ENCODE results near the gene TMCC1.
"Not testable (repeated sequence)": the region's sequence is repeated elsewhere in the genome, so short reads cannot be mapped to it uniquely, and the experiment has no call there.

Gene TMCC1

GRCh38 chr3:129918461-129918860 is 24.9 kb upstream of the TMCC1 start:
- no peaks in the 10 kb centered on the region for H3K36me3 ChIP-seq (ENCODE audit: insufficient read depth, low read length)
- H3K4me1 ChIP-seq (ENCODE audit: insufficient read depth, low read length) = no peaks in the 10 kb centered on the region
- no peak overlapping the region for H2AFZ ChIP-seq (ENCODE audit: low read depth, low read length)
- H3K4me3 ChIP-seq (ENCODE audit: low read length) = no peak overlapping the region
- peaks cover 20% of the 10 kb centered on the region for H3K9me3 ChIP-seq (ENCODE audit: low read length)
- H3K27me3 ChIP-seq (ENCODE audit: insufficient read depth, low read length) = no peaks in the 10 kb centered on the region

- no peaks in the 10 kb centered on the region for H3K4me1 ChIP-seq (ENCODE audit: insufficient read depth, low read length)
- no peak overlapping the region for H2AFZ ChIP-seq (ENCODE audit: low read depth, low read length)
Measured at GRCh38 chr3:129917423-129918007, 24.0 kb upstream of the TMCC1 start.

GRCh38 chr3:129913618-129914017 is 20.1 kb upstream of the TMCC1 start:
- H3K4me3 ChIP-seq (ENCODE audit: low read length) = no peak overlapping the region
- H2AFZ ChIP-seq (ENCODE audit: low read depth, low read length) = no peak overlapping the region
- no peaks in the 10 kb centered on the region for H3K4me1 ChIP-seq (ENCODE audit: insufficient read depth, low read length)
- no peaks in the 10 kb centered on the region for H3K36me3 ChIP-seq (ENCODE audit: insufficient read depth, low read length)
- H3K27me3 ChIP-seq (ENCODE audit: insufficient read depth, low read length) = no peaks in the 10 kb centered on the region
- peaks cover 20% of the 10 kb centered on the region for H3K9me3 ChIP-seq (ENCODE audit: low read length)

More at GRCh38 chr3:129917423-129918007, 24.0 kb upstream of the TMCC1 start:
- H3K27me3 ChIP-seq (ENCODE audit: insufficient read depth, low read length) = no peaks in the 10 kb centered on the region
- no peaks in the 10 kb centered on the region for H3K36me3 ChIP-seq (ENCODE audit: insufficient read depth, low read length)
- H3K4me3 ChIP-seq (ENCODE audit: low read length) = no peak overlapping the region
- H3K9me3 ChIP-seq (ENCODE audit: low read length) = peaks cover 20% of the 10 kb centered on the region

GRCh38 chr3:129911261-129911861 is 17.9 kb upstream of the TMCC1 start:
- no peak overlapping the region for H3K4me3 ChIP-seq (ENCODE audit: low read length)
- H3K4me1 ChIP-seq (ENCODE audit: insufficient read depth, low read length) = no peaks in the 10 kb centered on the region
- no peaks in the 10 kb centered on the region for H3K36me3 ChIP-seq (ENCODE audit: insufficient read depth, low read length)
- peaks cover 13% of the 10 kb centered on the region for H3K9me3 ChIP-seq (ENCODE audit: low read length)
- H3K27me3 ChIP-seq (ENCODE audit: insufficient read depth, low read length) = no peaks in the 10 kb centered on the region
- no peak overlapping the region for H2AFZ ChIP-seq (ENCODE audit: low read depth, low read length)

GRCh38 chr3:129909235-129909634 is 15.7 kb upstream of the TMCC1 start:
- not testable (repeated sequence) for H3K27me3 ChIP-seq (ENCODE audit: insufficient read depth, low read length); H3K4me3 ChIP-seq (ENCODE audit: low read length); H2AFZ ChIP-seq (ENCODE audit: low read depth, low read length); H3K4me1 ChIP-seq (ENCODE audit: insufficient read depth, low read length); H3K36me3 ChIP-seq (ENCODE audit: insufficient read depth, low read length)
- H3K9me3 ChIP-seq (ENCODE audit: low read length) = peaks cover 12% of the 10 kb centered on the region

GRCh38 chr3:129908417-129908816 is 14.9 kb upstream of the TMCC1 start:
- H3K4me3 ChIP-seq (ENCODE audit: low read length) = no peak overlapping the region
- H3K36me3 ChIP-seq (ENCODE audit: insufficient read depth, low read length) = peaks cover 10% of the 10 kb centered on the region
- no peak overlapping the region for H2AFZ ChIP-seq (ENCODE audit: low read depth, low read length)
- no peaks in the 10 kb centered on the region for H3K4me1 ChIP-seq (ENCODE audit: insufficient read depth, low read length)
- no peaks in the 10 kb centered on the region for H3K27me3 ChIP-seq (ENCODE audit: insufficient read depth, low read length)
- peaks cover 12% of the 10 kb centered on the region for H3K9me3 ChIP-seq (ENCODE audit: low read length)

GRCh38 chr3:129901272-129901671 is 7.8 kb upstream of the TMCC1 start:
- H3K36me3 ChIP-seq (ENCODE audit: insufficient read depth, low read length) = peaks cover 13% of the 10 kb centered on the region
- not testable (repeated sequence) for H3K27me3 ChIP-seq (ENCODE audit: insufficient read depth, low read length); H3K9me3 ChIP-seq (ENCODE audit: low read length); H2AFZ ChIP-seq (ENCODE audit: low read depth, low read length); H3K4me3 ChIP-seq (ENCODE audit: low read length); H3K4me1 ChIP-seq (ENCODE audit: insufficient read depth, low read length)

GRCh38 chr3:129897026-129897425 is 3.5 kb upstream of the TMCC1 start:
- Histone ChIP-seq H3K4me3 (ENCODE audit: low read length) (no peak overlapping the region), H3K36me3 (ENCODE audit: insufficient read depth, low read length) (peaks cover 2% of the 10 kb centered on the region), H3K9me3 (ENCODE audit: low read length) (peaks cover 3% of the 10 kb centered on the region), H3K4me1 (ENCODE audit: insufficient read depth, low read length) (peaks cover 11% of the 10 kb centered on the region), H2AFZ (ENCODE audit: low read depth, low read length) (no peak overlapping the region), H3K27me3 (ENCODE audit: insufficient read depth, low read length) (no peaks in the 10 kb centered on the region)

GRCh38 chr3:129892857-129893580 is 492 bp downstream of the TMCC1 start:
- Histone ChIP-seq H2AFZ (ENCODE audit: low read depth, low read length) (peak overlapping the region; percentile 31), H3K27me3 (ENCODE audit: insufficient read depth, low read length) (no peaks in the 10 kb centered on the region), H3K36me3 (ENCODE audit: insufficient read depth, low read length) (peaks cover 9% of the 10 kb centered on the region), H3K9me3 (ENCODE audit: low read length) (no peaks in the 10 kb centered on the region), H3K4me3 (ENCODE audit: low read length) (peak overlapping the region; percentile 76), H3K4me1 (ENCODE audit: insufficient read depth, low read length) (peaks cover 31% of the 10 kb centered on the region)

- H3K9me3 ChIP-seq (ENCODE audit: low read length) = no peaks in the 10 kb centered on the region
- H2AFZ ChIP-seq (ENCODE audit: low read depth, low read length) = peak overlapping the region; percentile 31
- H3K27me3 ChIP-seq (ENCODE audit: insufficient read depth, low read length) = no peaks in the 10 kb centered on the region
- H3K36me3 ChIP-seq (ENCODE audit: insufficient read depth, low read length) = peaks cover 12% of the 10 kb centered on the region
- peak overlapping the region; percentile 76 for H3K4me3 ChIP-seq (ENCODE audit: low read length)
- peaks cover 31% of the 10 kb centered on the region for H3K4me1 ChIP-seq (ENCODE audit: insufficient read depth, low read length)
Measured at GRCh38 chr3:129892486-129892856, 1.0 kb downstream of the TMCC1 start.

- H3K4me1 ChIP-seq (ENCODE audit: insufficient read depth, low read length) = peaks cover 31% of the 10 kb centered on the region
- H2AFZ ChIP-seq (ENCODE audit: low read depth, low read length) = no peak overlapping the region
- H3K9me3 ChIP-seq (ENCODE audit: low read length) = no peaks in the 10 kb centered on the region
- H3K36me3 ChIP-seq (ENCODE audit: insufficient read depth, low read length) = peaks cover 15% of the 10 kb centered on the region
- no peak overlapping the region for H3K4me3 ChIP-seq (ENCODE audit: low read length)
- H3K27me3 ChIP-seq (ENCODE audit: insufficient read depth, low read length) = no peaks in the 10 kb centered on the region
Measured at GRCh38 chr3:129890891-129891290, 2.6 kb downstream of the TMCC1 start.

- H3K4me1 ChIP-seq (ENCODE audit: insufficient read depth, low read length) = peaks cover 31% of the 10 kb centered on the region
- peaks cover 15% of the 10 kb centered on the region for H3K36me3 ChIP-seq (ENCODE audit: insufficient read depth, low read length)
- H3K27me3 ChIP-seq (ENCODE audit: insufficient read depth, low read length) = no peaks in the 10 kb centered on the region
- no peaks in the 10 kb centered on the region for H3K9me3 ChIP-seq (ENCODE audit: low read length)
- no peak overlapping the region for H3K4me3 ChIP-seq (ENCODE audit: low read length)
- no peak overlapping the region for H2AFZ ChIP-seq (ENCODE audit: low read depth, low read length)
Measured at GRCh38 chr3:129890125-129890524, 3.4 kb downstream of the TMCC1 start.

- H3K9me3 ChIP-seq (ENCODE audit: low read length) = no peaks in the 10 kb centered on the region
- no peak overlapping the region for H2AFZ ChIP-seq (ENCODE audit: low read depth, low read length)
- H3K36me3 ChIP-seq (ENCODE audit: insufficient read depth, low read length) = peaks cover 15% of the 10 kb centered on the region
- no peak overlapping the region for H3K4me3 ChIP-seq (ENCODE audit: low read length)
- H3K27me3 ChIP-seq (ENCODE audit: insufficient read depth, low read length) = no peaks in the 10 kb centered on the region
- peaks cover 23% of the 10 kb centered on the region for H3K4me1 ChIP-seq (ENCODE audit: insufficient read depth, low read length)
Measured at GRCh38 chr3:129888771-129889170, 4.7 kb downstream of the TMCC1 start.
